Measurements from ENCODE around the gene ADH1B.

ADH1B gene

GRCh38 chr4:99264927-99265326 lies 56.3 kb downstream of the ADH1B start:
- H3K23ac ChIP-seq (ENCODE audit: low read length), result no peak overlapping the region
- no peaks in the 10 kb centered on the region for H3K36me3 ChIP-seq (ENCODE audit: control insufficient read depth in 1 of 2, insufficient read depth in 2 of 2, low read length in 2 of 2)
- peaks cover 0 to 4% of the 10 kb centered on the region in 2 experiments for H3K4me1 ChIP-seq (ENCODE audit: control insufficient read depth in 1 of 2, insufficient read depth in 2 of 2, low read length in 2 of 2)
- no peaks in the 10 kb centered on the region for H3K9me3 ChIP-seq (ENCODE audit: insufficient read depth, low read depth, low read length)
- no peak overlapping the region for H4K8ac ChIP-seq (ENCODE audit: low read depth, low read length)
- H3K79me2 ChIP-seq (ENCODE audit: control insufficient read depth, insufficient read depth, low read length, poor library complexity), result no peaks in the 10 kb centered on the region
- no peak overlapping the region for H3K18ac ChIP-seq (ENCODE audit: low read length)
- no peak for DNase-seq
- no peak overlapping the region for H3K4me3 ChIP-seq (ENCODE audit: low read depth, low read length)
- no peak overlapping the region for H3K4ac ChIP-seq (ENCODE audit: low read depth, low read length)
- no peak overlapping the region for H4K91ac ChIP-seq (ENCODE audit: low read depth, low read length)
- H3K79me1 ChIP-seq (ENCODE audit: low read length), result no peaks in the 10 kb centered on the region
- no peak overlapping the region for H3K9ac ChIP-seq (ENCODE audit: low read length)
- H2BK120ac ChIP-seq (ENCODE audit: insufficient read depth, low read length, poor library complexity), result no peak overlapping the region
- no peak overlapping the region for H2BK5ac ChIP-seq (ENCODE audit: low read depth, low read length, poor library complexity)
- H2AK5ac ChIP-seq (ENCODE audit: low read length), result no peak overlapping the region
- H2BK12ac ChIP-seq (ENCODE audit: low read length), result no peak overlapping the region
- no peak overlapping the region for H4K12ac ChIP-seq (ENCODE audit: low read depth, low read length)
- no peak overlapping the region for H3K4me2 ChIP-seq (ENCODE audit: low read length)
- H3K14ac ChIP-seq (ENCODE audit: low read length), result no peak overlapping the region
- no peak overlapping the region for H3K27ac ChIP-seq (ENCODE audit: low read depth, low read length)
- H3K27me3 ChIP-seq (ENCODE audit: insufficient read depth, low read length), result no peaks in the 10 kb centered on the region
- H2AFZ ChIP-seq (ENCODE audit: insufficient read depth, low read length, poor library complexity), result no peak overlapping the region

All from trophoblast cell (in vitro differentiated cells and primary cell).